NCI-H748 treated with DMSO at 0.1 percent for 48 hours (cell line): ENCODE data around the gene PDZD7.

ENCODE experiments used
- DNase-seq: peaks from one replicate; lab custom pipeline; 2025; lab: John Stamatoyannopoulos, UW

The PDZD7 gene

GRCh38 chr10:101018600-101019439 lies 12.1 kb downstream of the PDZD7 start:
- peak; percentile 44 for DNase-seq

- DNase-seq, result no peak
Measured at GRCh38 chr10:101018118-101018599, 12.8 kb downstream of the PDZD7 start.

- DNase-seq, result no peak
Measured at GRCh38 chr10:101016814-101017213, 14.1 kb downstream of the PDZD7 start.

- DNase-seq, result no peak
Measured at GRCh38 chr10:101015582-101015973, 15.4 kb downstream of the PDZD7 start.

GRCh38 chr10:101014966-101015581 lies 15.9 kb downstream of the PDZD7 start:
- no peak for DNase-seq

- peak; percentile 9 for DNase-seq
Measured at GRCh38 chr10:101014230-101014884, 16.6 kb downstream of the PDZD7 start.

- DNase-seq, result no peak
Measured at GRCh38 chr10:101013365-101013825, 17.5 kb downstream of the PDZD7 start.

- DNase-seq, result peak; percentile 71
Measured at GRCh38 chr10:101012525-101013364, 18.2 kb downstream of the PDZD7 start.

- DNase-seq, result no peak
Measured at GRCh38 chr10:101011517-101012423, 19.2 kb downstream of the PDZD7 start.

GRCh38 chr10:101010329-101010728 lies 20.6 kb downstream of the PDZD7 start:
- DNase-seq, result no peak

GRCh38 chr10:101008823-101009423 lies 22.0 kb downstream of the PDZD7 start:
- DNase-seq, result no peak

- DNase-seq, result no peak
Measured at GRCh38 chr10:101007915-101008822, 22.8 kb downstream of the PDZD7 start.

GRCh38 chr10:101007099-101007711 lies 23.7 kb downstream of the PDZD7 start:
- no peak for DNase-seq

GRCh38 chr10:101006593-101007098 lies 24.3 kb downstream of the PDZD7 start:
- no peak for DNase-seq

- DNase-seq, result no peak
Measured at GRCh38 chr10:101005869-101006567, 24.9 kb downstream of the PDZD7 start.

- no peak for DNase-seq
Measured at GRCh38 chr10:101005361-101005760, 25.6 kb downstream of the PDZD7 start.

GRCh38 chr10:101003639-101004206 lies 27.2 kb downstream of the PDZD7 start:
- DNase-seq, result no peak

GRCh38 chr10:101002456-101002855 lies 28.5 kb downstream of the PDZD7 start:
- no peak for DNase-seq
